Hepatocyte (in vitro differentiated cells): ENCODE measurements around the gene MAGI1. TPM values are rescaled to one million over a fixed set of nuclear protein-coding genes. Genes with fewer than 3 reads are reported as not detected.
"Not testable (repeated sequence)": the region's sequence is repeated elsewhere in the genome, so short reads cannot be mapped to it uniquely, and the experiment has no call there.

Source experiments
- DNase-seq: peaks from one replicate; pipeline ENCODE4 v3.0.0-alpha.2; 2016; ENCODE audit warnings: low spot score
- H2AFZ ChIP-seq: fragments of 200-600 bp; sonication (generic); 2 replicates; pipeline ENCODE4 v1.6.0; 2016; ENCODE audit warnings: antibody characterized with exemption, mild to moderate bottlenecking
- H3K27ac ChIP-seq: fragments of 200-600 bp; sonication (generic); 2 replicates; pipeline ENCODE4 v1.5.1; 2016; ENCODE audit warnings: mild to moderate bottlenecking
- H3K27me3 ChIP-seq: fragments of 200-600 bp; sonication (generic); 2 replicates; pipeline ENCODE4 v1.6.1; 2016
- H3K36me3 ChIP-seq: fragments of 200-600 bp; sonication (generic); replicated peaks from 2 replicates; pipeline ENCODE4 v1.5.1; 2016; ENCODE audit warnings: low read depth; ENCODE audit not compliant: insufficient read depth
- H3K4me1 ChIP-seq: fragments of 200-600 bp; sonication (generic); 2 replicates; pipeline ENCODE4 v1.5.1; 2016; ENCODE audit warnings: mild to moderate bottlenecking, moderate library complexity; ENCODE audit not compliant: insufficient read depth
- H3K4me2 ChIP-seq: fragments of 200-600 bp; sonication (generic); 2 replicates; pipeline ENCODE4 v1.6.0; 2016
- H3K4me3 ChIP-seq: fragments of 200-600 bp; sonication (generic); 2 replicates; pipeline ENCODE4 v1.5.1; 2016; ENCODE audit warnings: mild to moderate bottlenecking
- H3K79me2 ChIP-seq: fragments of 200-600 bp; sonication (generic); 2 replicates; pipeline ENCODE4 v1.6.0; 2017; ENCODE audit warnings: mild to moderate bottlenecking
- H3K9me2 ChIP-seq: fragments of 200-600 bp; sonication (generic); replicated peaks from 2 replicates; pipeline ENCODE4 v1.6.0; 2017; ENCODE audit warnings: mild to moderate bottlenecking; ENCODE audit not compliant: insufficient read depth
- H3K9me3 ChIP-seq: fragments of 200-600 bp; sonication (generic); 2 replicates; pipeline ENCODE4 v1.5.1; 2016; ENCODE audit warnings: low read depth, mild to moderate bottlenecking
- H4K20me1 ChIP-seq: fragments of 200-600 bp; sonication (generic); 2 replicates; pipeline ENCODE4 v1.6.0; 2016; ENCODE audit warnings: mild to moderate bottlenecking; ENCODE audit not compliant: insufficient read depth, poor library complexity, severe bottlenecking
- EZH2 ChIP-seq: fragments of 200-600 bp; sonication (generic); IDR thresholded peaks from 2 replicates; pipeline ENCODE4 v1.6.1; 2016; ENCODE audit warnings: antibody characterized with exemption, mild to moderate bottlenecking, borderline replicate concordance
- EZH2phosphoT487 ChIP-seq: fragments of 200-600 bp; sonication (generic); IDR thresholded peaks from one replicate; pipeline ENCODE4 v1.6.1; 2018; ENCODE audit warnings: antibody characterized with exemption, mild to moderate bottlenecking, low read depth, moderate library complexity; ENCODE audit not compliant: unreplicated experiment, severe bottlenecking
- WGBS: methylation state at CpG from one replicate; pipeline ENCODE4 v1.1.6; 2016; ENCODE audit warnings: low lambda C conversion rate; ENCODE audit errors: missing lambda C conversion rate; 5-methylcytosine and 5-hydroxymethylcytosine counted together
- polyA plus RNA-seq: library from polyadenylated mRNA; unstranded; fragments of >200 nt; fragmentation: Nextera tagmentation; extraction: Ambion mirVana; gene quantifications from 2 replicates; pipeline ENCODE4 v1.2.1, GENCODE V29; 2016
- total RNA-seq: library from RNA; depleted of rRNA; stranded (reverse); fragments of >200 nt; gene quantifications from 2 replicates; pipeline ENCODE4 v1.2.3, GENCODE V29; 2014
- TF ChIP-seq, protein P1 (sequence below): fragments of 200-600 bp; sonication (generic); IDR thresholded peaks from 2 replicates; pipeline ENCODE4 v1.5.1; 2016; ENCODE audit warnings: antibody characterized with exemption, mild to moderate bottlenecking; ENCODE audit not compliant: poor library complexity

The MAGI1 gene
- total and polyA plus RNA-seq, 2 experiments from 2014 or later, result 26.2 to 43.5 TPM

DNA sequence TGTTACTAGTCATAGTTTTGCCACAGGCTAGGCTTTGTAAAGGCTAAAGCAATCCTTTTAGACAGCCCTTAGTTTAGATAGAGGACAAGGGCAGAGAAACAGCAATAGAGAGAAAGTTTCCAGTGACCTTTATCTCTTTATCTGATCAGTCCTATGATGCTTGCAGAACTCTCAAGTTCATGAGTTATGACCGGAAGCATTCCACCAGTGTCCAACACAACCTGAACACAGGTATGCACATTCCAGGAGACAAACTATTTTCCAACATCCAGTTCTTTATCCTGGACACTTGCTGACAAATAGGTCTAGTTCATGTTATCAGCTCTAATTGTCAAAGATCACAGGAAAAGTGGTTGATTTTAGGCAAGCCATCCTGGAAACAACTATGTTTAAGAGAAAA lies 422.2 kb downstream of the MAGI1 start:
- H3K4me3 ChIP-seq, result no peak overlapping the region
- H3K9me3 ChIP-seq, result no peaks in the 10 kb centered on the region
- no peaks in the 10 kb centered on the region for H3K36me3 ChIP-seq
- peak overlapping the region; percentile 26 for H3K27ac ChIP-seq
- H4K20me1 ChIP-seq, result peaks cover 5% of the 10 kb centered on the region
- no peak overlapping the region for H2AFZ ChIP-seq
- H3K9me2 ChIP-seq, result no peaks in the 10 kb centered on the region
- 84% methylated on average over 1 of the region's 1 CpG for WGBS
- TF ChIP-seq, protein P1, sequence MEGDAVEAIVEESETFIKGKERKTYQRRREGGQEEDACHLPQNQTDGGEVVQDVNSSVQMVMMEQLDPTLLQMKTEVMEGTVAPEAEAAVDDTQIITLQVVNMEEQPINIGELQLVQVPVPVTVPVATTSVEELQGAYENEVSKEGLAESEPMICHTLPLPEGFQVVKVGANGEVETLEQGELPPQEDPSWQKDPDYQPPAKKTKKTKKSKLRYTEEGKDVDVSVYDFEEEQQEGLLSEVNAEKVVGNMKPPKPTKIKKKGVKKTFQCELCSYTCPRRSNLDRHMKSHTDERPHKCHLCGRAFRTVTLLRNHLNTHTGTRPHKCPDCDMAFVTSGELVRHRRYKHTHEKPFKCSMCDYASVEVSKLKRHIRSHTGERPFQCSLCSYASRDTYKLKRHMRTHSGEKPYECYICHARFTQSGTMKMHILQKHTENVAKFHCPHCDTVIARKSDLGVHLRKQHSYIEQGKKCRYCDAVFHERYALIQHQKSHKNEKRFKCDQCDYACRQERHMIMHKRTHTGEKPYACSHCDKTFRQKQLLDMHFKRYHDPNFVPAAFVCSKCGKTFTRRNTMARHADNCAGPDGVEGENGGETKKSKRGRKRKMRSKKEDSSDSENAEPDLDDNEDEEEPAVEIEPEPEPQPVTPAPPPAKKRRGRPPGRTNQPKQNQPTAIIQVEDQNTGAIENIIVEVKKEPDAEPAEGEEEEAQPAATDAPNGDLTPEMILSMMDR, result no peak
- TF ChIP-seq EZH2phosphoT487 (no peak), EZH2 (no peak)
- no peak overlapping the region for H3K4me2 ChIP-seq
- peaks cover 16% of the 10 kb centered on the region for H3K79me2 ChIP-seq
- H3K4me1 ChIP-seq, result peaks cover 8% of the 10 kb centered on the region
- no peak for DNase-seq
- H3K27me3 ChIP-seq, result no peaks in the 10 kb centered on the region

DNA sequence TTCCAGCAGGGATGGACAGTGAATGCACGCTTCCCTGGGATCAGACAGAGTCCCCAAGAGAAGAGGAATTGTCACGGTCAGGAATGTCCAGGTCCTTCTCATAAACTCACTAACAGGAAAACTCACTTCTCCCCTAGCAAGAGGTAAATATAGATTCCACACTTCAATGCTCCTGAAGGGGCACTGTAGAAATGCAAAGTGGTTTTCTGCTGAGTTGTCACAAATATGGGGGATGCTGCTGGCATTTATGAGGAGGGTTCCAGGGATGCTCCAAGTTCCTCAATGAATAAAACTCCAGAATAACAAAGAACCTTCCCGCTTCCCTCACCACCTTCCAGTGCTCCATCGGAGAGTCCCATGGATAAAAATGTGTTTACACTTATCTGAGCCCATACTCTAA lies 423.4 kb downstream of the MAGI1 start:
- no peak overlapping the region for H3K4me3 ChIP-seq
- no peaks in the 10 kb centered on the region for H3K9me2 ChIP-seq
- peaks cover 5% of the 10 kb centered on the region for H4K20me1 ChIP-seq
- TF ChIP-seq EZH2, result no peak
- no peak for TF ChIP-seq EZH2phosphoT487
- TF ChIP-seq, protein P1, result no peak
- no peaks in the 10 kb centered on the region for H3K9me3 ChIP-seq
- no peak overlapping the region for H3K27ac ChIP-seq
- no peak overlapping the region for H3K4me2 ChIP-seq
- WGBS, result 81% methylated on average over 4 of the region's 4 CpGs
- H3K36me3 ChIP-seq, result no peaks in the 10 kb centered on the region
- peaks cover 18% of the 10 kb centered on the region for H3K79me2 ChIP-seq
- H2AFZ ChIP-seq, result no peak overlapping the region
- peaks cover 8% of the 10 kb centered on the region for H3K4me1 ChIP-seq
- H3K27me3 ChIP-seq, result no peaks in the 10 kb centered on the region
- no peak for DNase-seq

DNA sequence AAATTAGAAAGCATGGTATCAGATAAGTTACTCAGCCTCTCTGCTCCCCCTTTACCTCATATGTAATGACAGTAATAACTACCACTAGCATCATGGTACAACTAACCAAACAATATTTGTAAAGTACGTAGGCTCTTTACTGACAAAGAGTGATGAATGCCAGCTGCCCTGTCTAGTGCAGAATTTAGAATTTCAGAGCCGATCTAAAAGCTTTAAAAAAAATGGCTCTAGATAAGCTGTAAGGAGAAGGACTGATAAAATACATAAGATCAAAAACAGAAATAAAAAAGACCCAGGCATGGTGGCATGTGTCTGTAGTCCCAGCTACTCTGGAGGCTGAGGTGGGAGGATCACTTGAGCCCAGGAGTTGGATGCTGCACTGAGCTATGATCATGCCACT lies 424.1 kb downstream of the MAGI1 start:
- WGBS, result 61% methylated on average over 2 of the region's 2 CpGs
- no peak overlapping the region for H3K4me3 ChIP-seq
- TF ChIP-seq EZH2phosphoT487 (no peak), EZH2 (no peak)
- TF ChIP-seq, protein P1, result no peak
- no peaks in the 10 kb centered on the region for H3K9me2 ChIP-seq
- peaks cover 20% of the 10 kb centered on the region for H3K79me2 ChIP-seq
- H3K27me3 ChIP-seq, result no peaks in the 10 kb centered on the region
- no peak overlapping the region for H3K4me2 ChIP-seq
- no peak overlapping the region for H2AFZ ChIP-seq
- peaks cover 4% of the 10 kb centered on the region for H3K4me1 ChIP-seq
- no peaks in the 10 kb centered on the region for H3K9me3 ChIP-seq
- no peak overlapping the region for H3K27ac ChIP-seq
- H3K36me3 ChIP-seq, result no peaks in the 10 kb centered on the region
- H4K20me1 ChIP-seq, result peaks cover 5% of the 10 kb centered on the region
- no peak for DNase-seq

DNA sequence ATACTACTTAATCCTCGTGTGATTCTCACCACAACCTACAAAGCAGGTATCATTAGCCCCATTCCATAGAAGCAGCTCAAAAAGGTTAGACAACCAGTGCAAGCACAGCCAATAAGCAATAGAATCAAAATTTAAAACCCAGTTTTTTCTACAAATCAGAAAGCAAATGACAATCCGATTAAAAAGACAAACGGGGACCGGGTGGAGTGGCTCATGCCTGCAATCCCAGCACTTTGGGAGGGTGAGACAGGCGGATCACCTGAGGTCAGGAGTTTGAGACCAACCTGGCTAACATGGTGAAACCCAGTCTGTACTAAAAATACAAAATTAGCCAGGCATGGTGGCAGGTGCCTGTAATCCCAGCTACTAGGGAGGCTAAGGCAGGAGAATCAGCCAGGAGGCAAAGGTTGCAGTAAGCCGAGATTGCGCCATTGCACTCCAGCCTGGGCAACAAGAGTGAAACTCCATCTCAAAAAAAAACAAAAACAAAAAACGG lies 430.7 kb downstream of the MAGI1 start:
- peaks cover 25% of the 10 kb centered on the region for H3K79me2 ChIP-seq
- not testable (repeated sequence) for DNase-seq, H3K4me2 ChIP-seq, H3K4me3 ChIP-seq, H3K4me1 ChIP-seq, H4K20me1 ChIP-seq, H3K27me3 ChIP-seq, H3K36me3 ChIP-seq, H3K9me3 ChIP-seq, H3K9me2 ChIP-seq, H2AFZ ChIP-seq, H3K27ac ChIP-seq
- WGBS, result 82% methylated on average over 8 of the region's 8 CpGs
